Measurements from ENCODE around the gene L2HGDH.
A peak's percentile ranks its signal among the peaks of the same experiment; 100 is the strongest.
"Not testable (repeated sequence)": the region's sequence is repeated elsewhere in the genome, so short reads cannot be mapped to it uniquely, and the experiment has no call there.

L2HGDH gene

DNA sequence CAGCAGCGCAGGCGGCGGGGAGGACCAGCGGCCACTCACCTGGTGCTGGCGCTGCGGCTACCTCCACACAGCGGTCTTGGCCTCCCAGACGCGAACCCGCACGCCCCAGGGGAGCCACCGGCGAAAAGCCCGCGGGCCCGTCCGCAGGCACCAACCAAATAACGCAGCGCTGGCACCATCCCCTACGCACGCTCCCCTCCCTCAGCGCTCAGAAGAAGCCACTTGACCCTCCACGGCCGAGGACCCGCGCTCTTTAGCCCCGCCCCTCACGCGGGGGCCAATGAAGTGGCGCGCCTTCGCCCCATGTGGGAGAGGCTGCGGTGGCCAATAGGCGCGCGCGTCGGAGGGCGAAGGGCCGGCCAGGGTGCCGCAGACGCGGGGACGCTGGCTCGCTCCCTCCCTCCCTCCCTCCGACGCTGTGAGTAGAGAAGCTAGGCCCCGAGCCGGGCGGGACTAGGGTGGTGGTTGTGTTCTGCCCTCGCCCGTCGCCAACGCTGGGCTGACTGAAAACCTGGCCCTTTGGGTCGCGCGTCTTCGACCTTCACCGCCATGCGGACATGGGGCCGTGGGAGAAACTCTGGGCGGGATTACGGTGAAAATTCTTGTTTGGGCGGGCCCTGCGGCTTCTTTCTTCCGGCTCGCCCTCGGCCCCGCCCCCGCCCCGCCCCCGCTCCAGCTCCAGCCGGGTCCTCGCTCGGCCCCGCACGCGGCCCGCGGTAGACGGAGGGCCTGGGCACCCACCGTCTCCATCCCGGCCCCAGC, at the start of gene L2HGDH, which contains the start of gene DMAC2L:
Gene L2HGDH (minus strand): TSS at position 258 of the 762 bp plus-strand sequence. CDS start 79 bp downstream, at position 179.
Gene DMAC2L (plus strand): TSS at position 353 of the 762 bp plus-strand sequence. CDS start 9,164 bp downstream, outside the sequence.
- DNase-seq (ENCODE audit: low read depth in 3 of 3) = peak; percentile 70 to 89 (median 81)

DNA sequence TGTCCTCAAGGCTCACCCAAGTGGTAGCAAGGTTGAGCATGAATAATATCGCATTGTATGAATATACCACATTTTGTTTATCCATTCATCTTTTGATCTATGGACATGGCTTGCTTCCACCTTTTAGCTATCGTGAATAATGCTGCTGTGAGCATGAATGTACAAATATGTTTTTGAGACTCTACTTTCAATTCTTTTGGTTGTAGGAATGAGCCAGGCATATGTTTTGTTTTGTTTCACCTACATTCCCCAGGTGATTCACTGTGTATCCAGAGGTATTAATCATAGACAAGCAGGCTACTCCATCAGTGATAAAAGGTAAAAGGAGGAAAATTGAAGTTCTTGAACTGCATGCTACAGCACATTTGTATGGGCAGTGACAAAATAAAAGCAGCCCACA, 48.8 kb upstream of the L2HGDH start:
- DNase-seq (ENCODE audit: low read depth in 3 of 3) = no peak

DNA sequence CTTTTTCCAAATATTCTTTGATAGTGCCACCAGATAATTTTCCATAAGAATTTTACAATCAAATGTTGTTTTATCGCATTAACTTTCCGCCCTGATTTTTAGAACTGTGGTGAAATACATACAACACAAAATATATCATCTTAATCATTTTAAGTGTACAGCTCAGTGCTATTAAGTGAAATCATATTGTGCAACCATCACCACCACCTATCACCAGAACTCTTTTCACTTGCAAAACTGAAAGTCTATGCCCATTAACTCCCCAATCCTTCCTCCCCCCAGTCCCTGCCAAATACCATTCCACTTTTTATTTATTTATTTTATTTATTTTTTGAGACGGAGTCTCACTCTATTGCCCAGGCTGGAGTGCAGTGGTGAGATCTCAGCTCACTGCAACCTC, 48.1 kb upstream of the L2HGDH start:
- no peak for DNase-seq (ENCODE audit: low read depth in 3 of 3)

DNA sequence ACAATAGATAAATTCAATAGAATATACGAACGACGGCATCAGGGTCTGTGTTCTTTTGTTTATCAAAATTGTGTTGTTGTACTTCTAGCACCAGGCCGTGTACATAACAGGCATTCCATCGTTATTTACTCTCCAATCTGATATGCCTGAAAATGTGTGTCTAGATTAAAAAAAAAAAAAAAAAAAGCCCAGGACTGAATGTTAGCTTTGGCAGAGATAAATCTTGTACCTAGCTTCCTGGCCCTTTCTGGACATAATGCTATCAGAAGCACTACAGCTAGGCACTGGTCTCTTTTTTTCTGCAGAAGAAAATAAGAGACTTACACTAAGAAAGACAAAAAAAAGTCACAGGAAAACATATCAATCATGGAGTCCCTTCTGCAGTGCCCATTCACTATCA, 47.6 kb upstream of the L2HGDH start:
- no peak for DNase-seq (ENCODE audit: low read depth in 3 of 3)

DNA sequence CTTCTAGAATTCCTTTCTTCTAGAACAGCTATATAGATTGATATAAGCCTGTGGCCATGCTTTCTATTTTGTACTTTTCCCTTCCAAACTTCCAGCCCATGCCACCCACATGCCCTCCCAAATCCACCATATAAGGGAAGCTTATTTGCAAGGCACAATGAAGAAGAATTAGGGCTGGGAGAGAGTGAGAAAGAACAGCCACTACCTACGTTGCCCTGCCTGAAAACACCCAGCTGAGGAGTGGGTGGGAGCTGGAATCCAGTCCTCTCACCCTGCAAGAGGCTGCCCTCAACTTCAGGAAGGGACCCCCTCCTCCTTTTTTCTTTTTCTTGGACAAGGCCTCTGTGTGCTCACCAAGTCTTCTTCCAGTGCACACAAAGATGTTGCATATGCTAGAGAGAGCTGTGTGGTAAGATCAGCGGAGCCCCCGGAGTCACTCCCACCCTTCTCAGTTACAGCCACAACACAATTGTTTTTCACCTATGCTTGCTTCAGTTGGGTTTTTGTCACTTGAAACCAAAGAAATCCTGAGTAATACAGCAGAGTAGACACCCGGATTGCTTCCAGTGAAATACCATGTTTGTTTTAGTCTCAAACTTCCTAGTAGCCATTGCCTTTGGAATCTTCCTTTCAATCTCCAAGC, 45.8 kb upstream of the L2HGDH start:
- no peak for DNase-seq (ENCODE audit: low read depth in 3 of 3)

DNA sequence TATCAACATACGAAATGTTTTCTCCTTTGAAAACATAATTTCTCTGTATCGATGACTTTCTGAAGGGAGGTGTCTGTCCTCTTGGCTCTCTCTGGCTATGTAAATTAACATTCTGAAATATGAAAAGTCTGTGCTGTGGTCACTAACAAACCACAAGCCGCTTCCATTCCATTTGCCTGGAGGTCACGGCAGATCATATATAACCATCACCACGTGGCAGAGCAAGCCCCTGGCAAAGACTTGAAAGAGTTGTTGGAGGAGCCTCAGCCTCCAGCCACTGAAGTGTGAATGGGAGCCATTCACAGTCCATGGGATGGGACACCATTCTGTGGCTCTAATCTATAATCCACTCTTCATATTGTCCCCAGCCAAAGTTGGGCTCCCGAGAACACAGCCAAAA, 45.1 kb upstream of the L2HGDH start:
- no peak for DNase-seq (ENCODE audit: low read depth in 3 of 3)

DNA sequence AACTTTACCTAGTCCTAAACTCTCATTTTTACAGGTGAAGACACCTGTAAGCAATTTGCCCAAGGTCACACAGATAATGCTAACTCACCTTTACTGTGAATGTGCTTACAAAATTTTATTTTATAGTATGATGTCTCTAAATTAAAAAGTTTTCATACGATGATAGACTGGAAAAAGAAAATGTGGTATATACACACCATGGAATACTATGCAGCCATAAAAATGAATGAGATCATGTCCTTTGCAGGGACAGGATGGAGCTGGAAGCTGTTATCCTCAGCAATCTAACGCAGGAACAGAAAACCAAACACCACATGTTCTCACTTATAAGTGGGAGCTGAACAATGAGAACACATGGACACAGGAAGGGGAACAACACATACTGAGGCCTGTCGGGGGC, 44.3 kb upstream of the L2HGDH start:
- not testable (repeated sequence) for DNase-seq (ENCODE audit: low read depth in 3 of 3)

DNA sequence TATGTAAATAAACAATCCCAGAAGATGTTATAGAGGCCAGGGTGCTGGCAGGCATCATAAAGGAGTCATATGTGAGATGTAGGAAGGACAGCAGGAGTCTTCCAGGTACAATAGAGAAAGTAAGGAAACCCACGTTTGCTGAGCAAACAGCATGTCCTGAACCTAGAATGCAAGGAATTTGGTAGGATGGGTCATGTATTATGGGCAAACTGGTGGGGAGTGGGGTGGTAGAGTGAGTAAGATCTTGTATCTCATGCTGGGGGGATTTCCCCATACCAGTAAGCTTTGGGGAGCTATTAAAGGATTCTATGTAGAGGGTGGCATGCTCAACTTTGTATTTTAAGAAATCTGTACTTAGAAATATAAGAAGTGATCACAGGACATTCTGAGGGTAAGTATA, 43.7 kb upstream of the L2HGDH start:
- DNase-seq (ENCODE audit: low read depth in 3 of 3) = no peak

DNA sequence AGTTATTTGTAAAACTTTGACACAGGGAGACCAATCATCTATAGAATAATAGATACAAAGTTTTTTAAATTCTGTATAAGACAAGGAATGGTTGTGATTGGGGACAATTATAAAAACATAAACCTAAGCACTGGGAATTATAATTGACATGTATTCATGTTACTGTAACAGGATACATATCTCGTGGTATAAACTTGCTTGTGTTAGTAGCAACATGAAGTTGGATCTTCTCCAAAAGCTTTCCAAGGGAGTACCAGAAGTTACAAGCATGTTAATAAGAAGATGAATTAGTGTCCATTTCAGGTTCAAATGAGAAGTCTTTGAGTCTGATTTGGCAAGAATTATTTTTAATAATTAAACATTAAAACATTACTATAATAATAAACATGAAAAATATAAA, 42.5 kb upstream of the L2HGDH start:
- DNase-seq (ENCODE audit: low read depth in 3 of 3) = no peak

DNA sequence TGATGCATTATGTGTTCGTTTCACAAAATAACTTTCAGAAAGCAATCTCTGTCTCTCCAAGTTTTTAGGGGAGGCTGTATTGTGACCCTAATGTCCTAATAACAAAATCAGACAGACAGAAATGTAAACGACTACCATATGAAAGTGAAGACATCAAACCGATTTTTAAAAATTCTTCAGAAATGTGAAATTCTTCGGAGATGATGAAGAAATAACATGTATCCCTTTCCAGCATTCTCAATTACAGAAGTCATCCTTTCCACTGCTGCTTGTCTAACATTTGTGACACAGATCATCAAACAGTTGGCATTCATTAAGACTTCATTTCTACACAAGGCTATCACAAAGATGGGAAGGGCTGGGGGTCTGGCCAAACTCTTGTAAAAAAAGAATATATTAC, 41.1 kb upstream of the L2HGDH start:
- DNase-seq (ENCODE audit: low read depth in 3 of 3) = no peak

DNA sequence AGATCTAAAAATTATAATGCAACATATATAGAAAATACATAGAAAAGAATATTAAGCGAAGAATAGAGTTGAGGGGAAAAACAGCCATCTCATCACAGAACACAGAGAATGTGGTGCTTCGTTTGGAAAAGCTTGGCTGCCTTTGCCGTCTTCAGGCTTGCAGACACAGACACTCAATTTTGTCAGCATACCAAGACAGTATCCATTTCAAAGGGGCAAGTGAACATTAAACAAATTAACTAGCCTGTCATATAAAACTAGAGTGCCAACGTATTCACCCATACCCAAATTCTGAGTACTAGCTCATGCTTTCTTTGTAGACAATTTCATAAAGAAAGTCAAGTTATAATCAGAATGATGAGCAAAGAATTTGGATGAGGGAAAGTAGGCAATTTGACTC, 40.6 kb upstream of the L2HGDH start:
- DNase-seq (ENCODE audit: low read depth in 3 of 3) = no peak

DNA sequence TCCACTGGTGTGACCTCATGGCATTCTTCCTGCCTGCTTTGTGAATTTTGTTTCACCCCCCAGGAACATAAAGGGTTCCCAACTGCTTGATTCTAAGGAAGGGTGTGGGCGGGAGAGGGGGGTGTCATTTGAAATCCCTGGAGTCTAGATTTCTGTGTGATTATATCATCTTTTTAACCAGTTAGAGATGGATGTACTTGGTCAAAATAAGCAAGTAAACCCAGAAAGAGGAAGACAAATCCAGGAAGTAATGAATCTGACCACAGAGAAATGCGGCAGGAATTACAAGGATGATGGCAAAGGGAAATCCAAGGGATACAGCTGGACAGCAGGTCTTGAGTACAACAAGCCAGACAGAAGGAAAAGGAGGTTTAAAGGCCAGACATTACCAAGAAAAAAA, 38.9 kb upstream of the L2HGDH start:
- DNase-seq (ENCODE audit: low read depth in 3 of 3) = no peak

DNA sequence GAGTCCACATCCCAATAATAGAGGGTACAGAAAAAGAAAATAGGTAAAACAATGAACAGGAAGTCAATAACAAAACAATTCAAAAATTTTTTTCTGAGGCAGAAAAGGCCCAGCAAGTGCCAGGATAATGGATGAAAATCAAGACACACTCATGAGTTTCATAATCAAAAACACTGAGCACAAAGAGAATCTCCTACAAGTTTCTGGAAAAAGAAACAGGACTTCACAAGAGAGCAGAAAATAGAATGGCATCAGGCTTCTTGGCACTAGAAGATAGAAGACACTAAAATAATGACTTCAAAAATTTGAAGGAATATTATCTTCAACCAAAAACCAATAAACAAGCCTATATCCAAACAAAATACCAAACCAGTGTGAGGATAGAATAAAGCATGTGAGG, 36.9 kb upstream of the L2HGDH start:
- DNase-seq (ENCODE audit: low read depth in 3 of 3) = no peak

DNA sequence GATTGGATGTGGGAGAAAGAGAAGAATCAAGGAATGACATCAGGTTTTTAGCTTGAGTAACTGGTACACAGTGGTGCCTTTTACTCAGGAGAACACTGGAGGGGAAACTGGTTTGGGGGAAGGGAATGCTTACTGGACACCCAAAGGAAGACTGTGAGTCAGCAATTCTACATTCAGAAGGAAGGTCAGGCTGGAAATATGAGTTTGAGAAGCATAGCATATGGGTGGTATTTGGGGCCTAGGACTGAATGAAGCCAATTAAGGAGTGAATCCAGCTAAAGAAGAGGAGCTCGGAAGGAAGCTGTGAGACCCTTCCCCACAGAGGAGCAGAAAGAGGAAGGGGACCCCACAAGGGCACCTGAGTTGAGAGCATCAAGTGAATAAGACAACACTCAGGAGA, 35.5 kb upstream of the L2HGDH start:
- no peak for DNase-seq (ENCODE audit: low read depth in 3 of 3)

DNA sequence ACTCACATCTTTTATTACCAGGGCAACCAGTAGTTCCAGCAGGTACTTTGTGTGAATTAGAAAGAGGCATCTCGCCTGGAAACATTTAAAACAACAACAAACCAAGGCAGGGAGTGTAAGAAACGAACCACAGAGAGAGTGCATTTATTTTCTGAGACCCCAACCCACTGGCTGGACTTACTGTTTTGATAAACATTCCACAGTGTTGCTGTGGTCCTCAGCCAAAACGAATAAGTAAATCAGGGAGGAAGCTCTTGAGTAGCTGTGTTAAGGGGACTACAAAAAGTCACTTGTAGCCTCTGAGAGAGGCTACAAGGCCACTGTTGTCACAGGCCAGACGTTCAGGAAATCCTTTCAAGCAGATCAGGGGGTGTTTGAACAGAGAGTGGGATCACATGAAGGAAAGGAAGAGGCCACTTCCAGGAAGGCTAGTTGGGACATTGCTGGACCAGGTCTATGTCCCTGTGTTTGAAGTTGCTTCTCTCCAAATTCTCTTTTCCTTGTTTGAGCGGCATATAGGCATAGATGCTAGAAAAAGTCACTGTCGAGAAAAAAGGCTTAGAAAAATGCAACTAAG, 33.9 kb upstream of the L2HGDH start:
- DNase-seq (ENCODE audit: low read depth in 3 of 3) = no peak

DNA sequence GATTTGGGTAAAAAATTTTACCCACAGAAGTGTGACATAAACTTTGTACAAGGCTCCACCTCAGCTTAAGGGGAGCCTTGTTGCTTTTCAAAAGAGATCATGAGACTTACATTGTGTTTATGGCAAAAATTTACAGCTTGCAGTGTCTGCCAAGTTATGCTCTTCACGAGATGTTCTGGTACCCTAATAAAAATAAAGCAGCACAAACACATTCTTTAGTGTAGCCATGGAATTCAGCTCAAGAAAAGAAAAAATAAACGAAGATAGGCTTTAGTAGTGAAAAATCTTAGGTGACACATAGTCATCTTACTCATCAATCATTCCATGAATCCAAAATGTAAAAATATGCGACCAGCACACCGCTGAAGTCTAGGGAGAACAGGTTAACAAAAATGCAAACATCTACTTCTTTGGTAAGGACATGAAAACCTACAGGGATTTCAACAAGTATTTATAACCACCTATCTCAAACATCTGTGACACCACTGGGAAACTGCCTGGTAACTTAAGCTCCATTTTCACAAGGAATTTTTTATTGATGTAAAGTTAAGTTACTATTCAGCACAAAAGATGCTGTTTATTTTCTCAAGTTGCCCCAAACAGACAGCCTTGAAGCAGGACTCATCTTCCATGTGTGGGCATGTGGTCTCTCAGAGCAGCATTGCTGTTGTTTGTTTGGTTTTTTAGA, 33.0 kb upstream of the L2HGDH start:
- no peak for DNase-seq (ENCODE audit: low read depth in 3 of 3)

DNA sequence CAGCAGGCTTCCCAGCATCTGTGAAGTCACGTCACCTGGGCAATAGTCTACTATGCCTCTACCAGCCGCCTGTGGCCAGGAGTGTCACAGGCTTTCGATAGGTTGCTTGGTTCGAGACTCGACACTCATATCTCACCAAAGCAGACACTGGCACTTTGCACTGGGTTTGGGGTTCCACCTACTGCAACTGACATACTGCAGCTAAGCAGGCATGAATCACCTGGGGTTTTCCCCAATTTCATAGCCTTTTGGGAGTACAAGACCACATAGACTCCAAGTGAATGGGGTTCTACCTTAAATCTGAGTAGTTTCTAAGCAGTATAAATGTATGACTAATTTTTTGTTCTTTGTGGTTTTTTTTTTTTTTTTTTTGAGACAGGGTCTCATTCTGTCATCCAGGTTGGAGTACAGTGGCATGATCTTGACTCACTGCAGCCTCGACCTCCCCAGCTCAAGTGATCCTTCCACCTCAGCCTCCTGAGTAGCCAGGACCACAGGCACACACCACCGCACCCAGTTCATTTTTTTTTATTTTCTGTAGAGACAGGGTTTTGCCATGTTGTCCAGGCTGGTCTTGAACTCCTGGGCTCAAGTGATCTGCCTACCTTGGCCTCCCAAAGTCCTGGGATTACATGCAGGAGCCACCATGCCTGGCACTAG, 32.2 kb upstream of the L2HGDH start:
- DNase-seq (ENCODE audit: low read depth in 3 of 3) = peak in 1 of 3 experiments; percentile 29

DNA sequence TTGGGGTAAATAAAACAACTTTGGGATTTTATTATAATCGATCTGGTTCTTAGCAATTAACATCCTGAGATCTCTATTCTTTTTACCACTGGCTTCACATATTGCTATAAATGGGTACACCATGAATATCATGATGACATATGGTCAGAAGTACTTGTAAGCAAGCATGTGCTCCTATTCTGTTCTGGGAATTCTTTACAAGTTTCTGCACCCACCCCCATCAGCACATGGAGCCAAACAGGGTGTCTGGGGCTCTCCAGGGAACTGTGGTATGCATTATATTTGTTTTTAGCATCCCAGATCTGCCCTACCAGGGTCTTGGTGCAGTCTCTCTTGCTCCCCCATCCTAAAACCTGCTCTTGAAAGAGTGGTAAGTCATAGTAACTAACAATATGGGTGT, 31.4 kb upstream of the L2HGDH start:
- no peak for DNase-seq (ENCODE audit: low read depth in 3 of 3)

DNA sequence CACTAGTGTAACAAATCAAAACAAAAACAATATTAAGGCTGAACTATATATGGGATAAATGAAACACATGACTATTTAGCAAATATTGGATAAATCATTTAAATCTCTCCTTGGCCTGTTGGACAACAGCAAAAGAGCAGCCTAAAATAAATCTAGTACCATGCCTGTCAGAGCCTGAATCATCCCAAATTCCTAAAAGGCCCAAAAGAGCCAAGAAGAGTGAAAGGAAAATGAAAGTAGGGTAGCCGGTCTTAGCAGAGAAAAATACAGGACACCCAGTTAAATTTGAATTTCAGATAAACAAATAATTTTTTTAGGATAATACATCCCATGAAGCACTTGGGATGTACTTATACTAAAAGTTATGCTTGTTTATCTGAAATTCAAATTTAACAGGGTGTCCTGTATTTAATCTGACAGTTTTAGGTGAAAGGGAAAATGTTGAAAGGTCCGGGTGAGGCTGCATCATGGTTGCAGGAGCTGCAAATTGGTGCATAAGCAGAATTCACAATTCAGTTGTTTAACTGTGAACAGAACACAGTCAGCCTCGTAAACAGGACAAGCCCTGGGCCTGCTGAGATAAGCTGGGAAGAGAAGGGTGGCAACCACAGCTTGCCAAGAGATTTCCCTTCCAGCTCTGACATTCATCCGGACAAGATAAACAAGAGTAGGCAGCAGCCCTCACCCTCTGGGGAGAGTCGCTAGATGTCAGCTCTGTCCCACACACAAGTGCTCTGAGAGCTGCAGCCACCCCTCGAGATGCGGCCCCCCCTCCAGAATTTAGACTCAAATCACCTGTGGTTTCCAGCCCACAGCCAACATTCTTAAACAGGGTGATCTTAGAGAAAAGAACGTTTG, 30.4 kb upstream of the L2HGDH start:
- DNase-seq (ENCODE audit: low read depth in 3 of 3) = no peak

DNA sequence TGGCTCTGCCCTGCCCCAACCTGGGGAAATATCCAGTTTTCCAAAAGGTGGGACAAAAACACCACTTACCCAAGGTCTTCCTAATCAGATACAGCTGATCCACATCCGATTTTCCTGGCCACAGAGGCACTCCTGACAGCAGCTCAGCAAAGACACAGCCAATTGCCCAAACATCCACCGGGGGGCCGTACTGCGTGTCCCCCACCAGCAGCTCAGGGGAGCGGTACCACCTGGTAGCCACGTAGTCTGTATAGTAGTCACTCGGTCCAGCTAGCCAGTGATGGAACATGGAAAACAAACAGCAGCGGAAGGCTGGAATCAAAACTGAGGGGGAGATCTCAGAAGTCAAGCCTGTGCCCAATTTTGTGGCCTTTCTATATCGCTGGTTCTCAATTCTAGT, 28.9 kb upstream of the L2HGDH start:
- no peak for DNase-seq (ENCODE audit: low read depth in 3 of 3)

DNA sequence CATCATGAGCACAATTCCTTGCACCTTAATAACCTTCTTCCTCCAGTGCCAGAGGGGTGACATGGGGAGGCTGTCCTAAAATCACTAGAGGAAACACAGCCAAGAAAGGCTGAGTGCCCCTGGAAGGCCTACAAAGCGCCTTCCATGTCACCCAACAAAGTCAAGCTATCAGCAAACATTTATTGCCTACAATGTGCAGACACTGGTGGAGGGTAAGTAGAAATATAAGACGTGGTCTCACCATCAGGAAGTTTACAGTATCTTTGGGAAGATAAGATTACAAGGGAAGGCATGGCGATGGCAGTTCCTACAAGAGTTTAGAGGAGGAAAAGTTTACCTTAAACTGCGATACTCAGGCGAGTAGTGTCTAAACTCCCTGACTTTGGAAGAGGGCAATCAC, 28.0 kb upstream of the L2HGDH start:
- DNase-seq (ENCODE audit: low read depth in 3 of 3) = no peak
